ENCODE measurements around the gene CCDC88C. TPM values are rescaled to one million over a fixed set of nuclear protein-coding genes. Genes with fewer than 3 reads are reported as not detected.
"Not testable (repeated sequence)": the region's sequence is repeated elsewhere in the genome, so short reads cannot be mapped to it uniquely, and the experiment has no call there.

CCDC88C gene
- total RNA-seq, 1 donor from 2014 or later, result 2.8 TPM

DNA sequence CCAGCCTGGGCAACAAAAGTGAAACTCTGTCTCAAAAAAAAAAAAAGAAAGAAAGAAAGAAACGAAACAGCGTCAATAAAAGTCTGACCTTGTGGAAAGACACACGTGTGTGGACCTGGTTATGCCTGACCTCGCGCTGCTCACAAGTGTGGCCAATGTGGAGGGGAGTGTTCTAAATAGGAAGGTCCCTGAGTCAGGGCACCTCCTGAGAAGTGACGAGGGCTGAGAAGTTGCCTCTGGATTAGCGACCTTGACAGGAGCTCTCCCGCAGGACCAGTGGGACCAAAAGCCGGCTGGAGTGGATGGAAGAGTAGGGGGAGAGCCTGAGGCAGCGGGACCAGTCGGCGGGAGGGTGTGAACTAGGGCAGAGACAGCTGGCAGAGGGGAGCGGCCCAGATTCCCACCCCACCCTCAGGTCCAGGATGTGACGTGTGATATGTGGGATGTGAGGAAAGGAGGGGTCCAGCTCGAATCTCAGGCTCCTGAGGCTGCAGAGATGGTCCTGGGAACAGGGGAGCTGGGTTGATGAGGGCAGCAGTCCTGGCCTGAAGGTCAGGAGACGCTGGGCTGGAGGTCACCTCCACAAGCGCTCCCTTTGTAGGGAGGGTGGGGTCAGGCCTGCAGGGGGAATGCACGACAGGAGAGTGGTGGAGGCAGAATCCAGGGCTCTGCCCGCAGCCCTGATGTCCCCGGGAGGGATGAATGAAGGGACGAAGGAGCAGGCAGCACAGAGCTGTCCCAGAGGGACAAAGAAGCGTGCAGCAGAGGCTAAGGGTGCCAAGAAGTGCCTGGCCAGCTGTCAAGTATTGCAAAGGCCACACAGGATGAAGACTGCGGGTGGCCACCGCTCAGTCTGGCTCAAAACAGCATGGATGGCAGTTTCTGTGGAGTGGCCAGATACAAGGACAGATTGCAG is 148.3 kb downstream of the CCDC88C start:
- H3K9me3 ChIP-seq (replicated peaks), result no peaks in the 10 kb centered on the region
- peak overlapping the region; percentile 51 for H3K4me3 ChIP-seq
- intact Hi-C loops (cut with micrococcal nuclease), result no loop called here
- no peak overlapping the region for H3K27ac ChIP-seq (replicated peaks)
- peaks cover 11% of the 10 kb centered on the region for H3K27me3 ChIP-seq (ENCODE audit: low read depth)
- no peaks in the 10 kb centered on the region for H3K36me3 ChIP-seq
- H3K4me1 ChIP-seq, result peaks cover 18% of the 10 kb centered on the region
- DNase-seq, result no peak
- TF ChIP-seq, protein P1, sequence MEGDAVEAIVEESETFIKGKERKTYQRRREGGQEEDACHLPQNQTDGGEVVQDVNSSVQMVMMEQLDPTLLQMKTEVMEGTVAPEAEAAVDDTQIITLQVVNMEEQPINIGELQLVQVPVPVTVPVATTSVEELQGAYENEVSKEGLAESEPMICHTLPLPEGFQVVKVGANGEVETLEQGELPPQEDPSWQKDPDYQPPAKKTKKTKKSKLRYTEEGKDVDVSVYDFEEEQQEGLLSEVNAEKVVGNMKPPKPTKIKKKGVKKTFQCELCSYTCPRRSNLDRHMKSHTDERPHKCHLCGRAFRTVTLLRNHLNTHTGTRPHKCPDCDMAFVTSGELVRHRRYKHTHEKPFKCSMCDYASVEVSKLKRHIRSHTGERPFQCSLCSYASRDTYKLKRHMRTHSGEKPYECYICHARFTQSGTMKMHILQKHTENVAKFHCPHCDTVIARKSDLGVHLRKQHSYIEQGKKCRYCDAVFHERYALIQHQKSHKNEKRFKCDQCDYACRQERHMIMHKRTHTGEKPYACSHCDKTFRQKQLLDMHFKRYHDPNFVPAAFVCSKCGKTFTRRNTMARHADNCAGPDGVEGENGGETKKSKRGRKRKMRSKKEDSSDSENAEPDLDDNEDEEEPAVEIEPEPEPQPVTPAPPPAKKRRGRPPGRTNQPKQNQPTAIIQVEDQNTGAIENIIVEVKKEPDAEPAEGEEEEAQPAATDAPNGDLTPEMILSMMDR (IDR thresholded peaks at IDR 0.05; ENCODE audit: borderline replicate concordance), result no peak

DNA sequence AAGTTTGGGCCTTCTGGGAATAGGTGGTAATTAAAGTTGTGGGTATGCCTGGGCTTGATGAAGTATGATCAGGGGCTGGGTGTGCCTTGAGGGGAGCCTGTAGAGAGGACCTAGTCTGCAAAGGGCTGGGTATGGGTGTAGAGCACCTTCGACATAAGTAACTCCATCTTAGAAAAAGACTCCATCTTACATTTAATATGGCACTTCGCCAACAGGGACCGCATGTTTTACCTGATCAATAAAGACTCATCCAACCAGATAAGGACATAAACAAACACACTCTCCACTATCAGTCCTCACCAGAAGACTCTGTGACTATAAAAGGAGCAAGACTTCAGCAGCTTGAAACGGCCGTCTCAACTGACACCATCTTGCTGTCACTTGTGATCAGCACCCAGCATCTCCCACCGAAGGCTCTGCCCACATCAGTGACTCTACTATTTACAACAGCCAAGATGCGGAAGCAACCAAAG is 149.6 kb downstream of the CCDC88C start:
- intact Hi-C loops (cut with micrococcal nuclease), result no loop called here
- TF ChIP-seq, protein P1 (IDR thresholded peaks at IDR 0.05; ENCODE audit: borderline replicate concordance), result no peak
- Histone ChIP-seq H3K4me3 (no peak overlapping the region), H3K9me3 (replicated peaks) (no peaks in the 10 kb centered on the region), H3K4me1 (peaks cover 25% of the 10 kb centered on the region), H3K36me3 (no peaks in the 10 kb centered on the region), H3K27ac (replicated peaks) (no peak overlapping the region), H3K27me3 (ENCODE audit: low read depth) (peaks cover 24% of the 10 kb centered on the region)
- DNase-seq, result no peak

DNA sequence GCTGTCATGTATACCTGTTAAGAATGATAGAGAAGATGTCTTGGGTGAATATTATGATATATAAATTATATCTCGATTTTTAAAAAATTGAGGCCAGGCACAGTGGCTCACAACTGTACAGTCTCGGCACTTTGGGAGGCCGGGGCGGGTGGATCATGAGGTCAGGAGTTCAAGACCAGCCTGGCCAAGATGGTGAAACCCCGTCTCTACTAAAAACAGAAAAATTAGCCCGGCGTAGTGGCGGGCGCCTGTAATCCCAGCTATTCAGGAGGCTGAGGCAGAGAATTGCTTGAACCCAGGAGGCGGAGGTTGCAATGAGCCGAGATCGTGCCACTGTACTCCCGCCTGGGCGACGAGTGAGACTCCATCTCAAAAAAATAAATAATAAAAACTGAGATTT is 151.3 kb downstream of the CCDC88C start:
- intact Hi-C loops (cut with micrococcal nuclease); H3K27ac ChIP-seq (replicated peaks); H3K9me3 ChIP-seq (replicated peaks); DNase-seq; H3K36me3 ChIP-seq; H3K4me3 ChIP-seq: not testable (repeated sequence)
- H3K27me3 ChIP-seq (ENCODE audit: low read depth), result peaks cover 36% of the 10 kb centered on the region
- peaks cover 25% of the 10 kb centered on the region for H3K4me1 ChIP-seq

DNA sequence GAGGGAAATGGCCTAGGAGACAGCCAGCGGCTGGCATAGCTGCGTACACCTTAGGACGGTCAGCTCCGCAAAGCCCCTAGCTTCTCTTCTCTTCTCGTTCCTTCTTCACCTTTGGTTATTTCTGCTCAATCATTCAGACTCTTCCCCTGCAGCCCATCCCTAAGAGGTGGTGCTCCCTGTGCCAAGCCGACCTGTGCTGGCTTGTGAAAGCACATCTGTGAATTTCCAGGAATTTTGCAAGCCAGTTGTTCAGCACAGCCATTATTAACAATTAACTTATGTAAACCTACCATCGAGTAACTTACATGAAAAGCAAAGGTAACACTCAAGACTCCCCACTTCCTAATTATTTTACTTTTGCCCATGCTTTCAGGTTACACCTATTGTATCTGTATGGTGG is 152.2 kb downstream of the CCDC88C start:
- intact Hi-C loops (cut with micrococcal nuclease), result no loop called here
- Histone ChIP-seq H3K27me3 (ENCODE audit: low read depth) (peaks cover 42% of the 10 kb centered on the region), H3K9me3 (replicated peaks) (peaks cover 6% of the 10 kb centered on the region), H3K4me3 (no peak overlapping the region), H3K4me1 (peaks cover 25% of the 10 kb centered on the region), H3K27ac (replicated peaks) (no peak overlapping the region), H3K36me3 (no peaks in the 10 kb centered on the region)
- TF ChIP-seq, protein P1 (IDR thresholded peaks at IDR 0.05; ENCODE audit: borderline replicate concordance), result no peak
- no peak for DNase-seq

DNA sequence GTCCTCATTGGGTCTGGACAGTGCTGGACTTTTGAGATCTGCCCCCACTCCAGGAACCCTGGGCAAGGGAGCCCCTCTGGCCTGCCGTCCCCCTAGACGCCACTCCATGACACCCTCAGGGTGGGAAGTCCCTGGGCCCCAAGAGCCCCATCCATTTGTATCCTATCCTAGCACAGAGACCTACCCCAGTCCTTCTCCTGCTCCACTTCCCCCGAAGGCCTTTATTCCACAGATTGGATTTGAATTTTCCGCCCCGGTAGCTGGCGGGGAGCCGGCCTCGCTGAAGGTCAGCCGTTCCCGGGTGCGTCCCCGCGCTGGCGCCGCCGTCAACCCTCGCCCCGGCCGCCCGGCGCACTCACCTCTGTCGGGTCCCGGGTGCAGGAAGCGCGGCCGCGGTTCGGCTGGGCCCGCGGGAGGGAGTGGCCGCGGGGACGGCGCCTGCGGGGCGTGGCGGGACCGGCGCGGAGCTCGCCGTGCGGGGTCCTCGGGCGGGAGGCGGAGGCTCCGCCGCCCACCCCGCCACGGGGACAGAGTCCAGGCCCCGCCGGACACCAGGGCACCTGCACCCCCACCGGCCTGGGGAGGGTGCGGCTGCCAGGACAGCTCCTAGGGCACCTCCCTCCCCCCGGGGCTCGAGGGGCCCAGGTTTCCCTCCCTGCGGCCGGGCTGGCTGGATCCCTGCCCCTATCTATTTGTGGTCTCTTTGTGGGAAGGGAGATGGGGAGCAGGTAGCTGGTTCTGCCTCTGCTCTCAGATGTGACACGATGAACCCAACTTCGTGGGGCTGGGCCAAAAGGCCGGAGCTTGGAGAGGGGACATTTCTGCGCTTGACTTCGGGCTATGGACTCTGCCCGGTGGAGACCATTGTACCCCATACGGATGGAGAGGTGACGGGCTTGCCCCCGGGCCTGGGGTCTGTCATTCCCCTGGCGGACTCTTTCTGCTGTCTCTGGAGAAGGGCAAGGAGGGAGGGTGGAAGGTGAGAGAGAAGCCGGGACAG is 153.2 kb downstream of the CCDC88C start:
- TF ChIP-seq, protein P1 (IDR thresholded peaks at IDR 0.05; ENCODE audit: borderline replicate concordance), result no peak
- Histone ChIP-seq H3K36me3 (no peaks in the 10 kb centered on the region), H3K27me3 (ENCODE audit: low read depth) (peaks cover 42% of the 10 kb centered on the region), H3K4me3 (peak overlapping the region; percentile 64), H3K4me1 (peaks cover 19% of the 10 kb centered on the region), H3K9me3 (replicated peaks) (peaks cover 6% of the 10 kb centered on the region), H3K27ac (replicated peaks) (no peak overlapping the region)
- intact Hi-C loops (cut with micrococcal nuclease), result no loop called here
- peak; percentile 35 for DNase-seq

Measured in left ventricle myocardium inferior (tissue), 1 donor.